Nephron progenitor cell (in vitro differentiated cells): ENCODE data around the gene IL6ST.
"Not testable (repeated sequence)": the region's sequence is repeated elsewhere in the genome, so short reads cannot be mapped to it uniquely, and the experiment has no call there.

Experiments used
- DNase-seq: peaks from one replicate; pipeline ENCODE4 v3.0.0; 2021
- H3K27ac Mint-ChIP-seq: 2 replicates; pipeline ENCODE4 v1.8.0; 2021; ENCODE audit warnings: mild to moderate bottlenecking, moderate library complexity, mixed read lengths
- H3K27me3 Mint-ChIP-seq: 2 replicates; pipeline ENCODE4 v1.8.0; 2021; ENCODE audit warnings: mild to moderate bottlenecking, low read depth, mixed read lengths; ENCODE audit not compliant: poor library complexity
- H3K36me3 Mint-ChIP-seq: 2 replicates; pipeline ENCODE4 v1.8.0; 2021; ENCODE audit warnings: low read depth, mixed read lengths
- H3K4me1 Mint-ChIP-seq: 2 replicates; pipeline ENCODE4 v1.8.0; 2021; ENCODE audit warnings: mixed read lengths
- H3K4me3 Mint-ChIP-seq: 2 replicates; pipeline ENCODE4 v1.8.0; 2021; ENCODE audit warnings: mild to moderate bottlenecking, moderate library complexity, mixed read lengths
- H3K9me3 Mint-ChIP-seq: 2 replicates; pipeline ENCODE4 v1.8.0; 2021; ENCODE audit warnings: mild to moderate bottlenecking, moderate library complexity, mixed read lengths
- TF ChIP-seq, protein P1 (sequence below): fragments of 200-600 bp; sonication (generic); IDR thresholded peaks from 2 replicates; pipeline ENCODE4 v1.5.0; 2021; ENCODE audit warnings: antibody characterized with exemption

The IL6ST gene

DNA sequence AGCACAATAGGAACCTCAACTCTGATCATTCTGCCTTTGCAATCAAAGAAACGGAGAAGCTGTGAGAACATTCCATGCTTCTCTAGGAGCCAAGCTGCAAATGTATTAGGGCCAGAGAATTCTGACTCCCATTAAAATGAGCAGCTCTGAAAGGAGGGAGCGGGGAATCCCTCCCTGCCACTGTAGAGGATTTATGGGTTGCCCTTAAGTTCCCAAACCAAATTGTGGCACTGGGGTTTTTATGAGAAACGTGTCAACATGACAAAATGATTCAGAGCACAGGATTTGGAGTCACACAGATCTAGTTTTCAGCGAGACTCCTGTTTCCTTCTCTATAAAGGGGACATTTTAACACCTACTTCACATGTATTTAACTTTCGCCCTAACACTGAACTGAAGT, 1.8 kb downstream of the IL6ST start:
- TF ChIP-seq, protein P1, sequence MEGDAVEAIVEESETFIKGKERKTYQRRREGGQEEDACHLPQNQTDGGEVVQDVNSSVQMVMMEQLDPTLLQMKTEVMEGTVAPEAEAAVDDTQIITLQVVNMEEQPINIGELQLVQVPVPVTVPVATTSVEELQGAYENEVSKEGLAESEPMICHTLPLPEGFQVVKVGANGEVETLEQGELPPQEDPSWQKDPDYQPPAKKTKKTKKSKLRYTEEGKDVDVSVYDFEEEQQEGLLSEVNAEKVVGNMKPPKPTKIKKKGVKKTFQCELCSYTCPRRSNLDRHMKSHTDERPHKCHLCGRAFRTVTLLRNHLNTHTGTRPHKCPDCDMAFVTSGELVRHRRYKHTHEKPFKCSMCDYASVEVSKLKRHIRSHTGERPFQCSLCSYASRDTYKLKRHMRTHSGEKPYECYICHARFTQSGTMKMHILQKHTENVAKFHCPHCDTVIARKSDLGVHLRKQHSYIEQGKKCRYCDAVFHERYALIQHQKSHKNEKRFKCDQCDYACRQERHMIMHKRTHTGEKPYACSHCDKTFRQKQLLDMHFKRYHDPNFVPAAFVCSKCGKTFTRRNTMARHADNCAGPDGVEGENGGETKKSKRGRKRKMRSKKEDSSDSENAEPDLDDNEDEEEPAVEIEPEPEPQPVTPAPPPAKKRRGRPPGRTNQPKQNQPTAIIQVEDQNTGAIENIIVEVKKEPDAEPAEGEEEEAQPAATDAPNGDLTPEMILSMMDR, result no peak
- Mint-ChIP-seq H3K36me3 (peaks cover 16% of the 10 kb centered on the region), H3K4me1 (peaks cover 60% of the 10 kb centered on the region), H3K4me3 (peak overlapping the region; percentile 96), H3K9me3 (no peaks in the 10 kb centered on the region), H3K27me3 (no peaks in the 10 kb centered on the region), H3K27ac (peak overlapping the region; percentile 27)
- DNase-seq, result peak; percentile 43

DNA sequence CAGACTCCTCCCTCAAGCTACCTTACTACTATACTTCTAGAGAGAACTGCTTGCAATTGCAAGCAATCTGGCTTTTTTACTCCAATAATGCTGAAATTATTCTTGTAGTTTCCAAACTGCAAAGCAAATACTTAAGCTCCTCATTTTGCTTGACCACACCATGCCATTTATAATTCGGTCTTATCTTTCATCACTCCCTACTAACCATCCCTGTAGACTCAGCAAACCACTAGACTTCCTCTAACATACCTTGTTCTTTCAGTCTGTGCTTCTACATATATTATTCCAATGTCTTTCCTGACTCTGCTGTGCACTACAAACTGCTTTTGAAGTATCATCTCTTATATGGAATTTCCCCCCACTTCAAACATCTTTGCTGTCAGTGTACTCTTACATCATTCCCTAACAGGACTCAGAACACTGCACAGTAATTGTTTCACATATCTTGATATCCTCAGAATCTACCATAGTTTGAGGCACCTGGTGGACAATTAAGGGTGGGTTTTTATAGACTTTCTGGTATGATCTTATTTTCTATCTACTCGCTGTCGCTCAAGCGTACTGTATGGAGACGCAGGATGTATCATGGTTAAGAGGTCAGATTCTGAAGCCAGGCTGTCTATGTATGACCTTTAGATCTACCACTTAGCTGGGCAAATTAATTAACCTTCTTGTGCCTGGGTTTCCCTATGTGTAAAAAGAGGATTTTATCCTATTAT, 2.8 kb downstream of the IL6ST start:
- H3K27ac Mint-ChIP-seq, result no peak overlapping the region
- H3K36me3 Mint-ChIP-seq, result peaks cover 24% of the 10 kb centered on the region
- H3K4me1 Mint-ChIP-seq, result peaks cover 58% of the 10 kb centered on the region
- DNase-seq, result no peak
- no peaks in the 10 kb centered on the region for H3K27me3 Mint-ChIP-seq
- H3K4me3 Mint-ChIP-seq, result peak overlapping the region; percentile 7
- TF ChIP-seq, protein P1, result no peak
- H3K9me3 Mint-ChIP-seq, result no peaks in the 10 kb centered on the region

DNA sequence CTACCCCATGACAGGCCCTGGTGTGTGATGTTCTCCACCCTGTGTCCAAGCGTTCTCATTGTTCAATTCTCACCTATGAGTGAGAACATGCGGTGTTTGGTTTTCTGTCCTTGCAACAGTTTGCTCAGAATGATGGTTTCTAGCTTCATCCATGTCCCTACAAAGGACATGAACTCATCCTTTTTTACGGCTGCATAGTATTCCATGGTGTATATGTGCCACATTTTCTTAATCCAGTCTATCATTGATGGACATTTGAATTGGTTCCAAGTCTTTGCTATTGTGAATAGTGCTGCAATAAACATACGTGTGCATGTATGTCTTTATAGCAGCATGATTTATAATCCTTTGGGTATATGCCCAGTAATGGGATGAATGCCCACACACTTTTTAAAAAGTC, 3.9 kb downstream of the IL6ST start:
- DNase-seq, H3K27ac Mint-ChIP-seq, H3K9me3 Mint-ChIP-seq, H3K4me3 Mint-ChIP-seq, H3K27me3 Mint-ChIP-seq: not testable (repeated sequence)
- Mint-ChIP-seq H3K4me1 (peaks cover 48% of the 10 kb centered on the region), H3K36me3 (peaks cover 34% of the 10 kb centered on the region)

DNA sequence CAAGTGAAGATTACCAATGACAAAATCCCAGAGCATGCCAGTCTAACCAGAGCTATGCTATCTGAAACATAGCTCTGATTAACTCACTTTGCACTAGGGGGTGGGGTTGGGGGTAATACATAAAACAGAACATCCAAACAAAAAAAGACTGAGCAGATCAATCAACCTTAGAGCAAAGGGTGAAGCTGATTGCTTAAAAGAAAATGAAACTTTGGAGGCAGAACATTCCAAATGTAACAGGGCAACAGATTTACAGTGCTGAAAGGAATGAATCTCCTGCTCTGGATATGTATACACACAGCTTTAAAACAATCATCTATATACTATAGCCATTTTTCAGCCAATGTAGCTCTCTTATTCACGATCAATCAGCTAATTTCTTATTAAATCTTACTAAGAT, 4.9 kb downstream of the IL6ST start:
- Mint-ChIP-seq H3K36me3 (peaks cover 34% of the 10 kb centered on the region), H3K4me1 (peaks cover 40% of the 10 kb centered on the region), H3K9me3 (no peaks in the 10 kb centered on the region), H3K4me3 (no peak overlapping the region), H3K27ac (no peak overlapping the region), H3K27me3 (no peaks in the 10 kb centered on the region)
- DNase-seq, result no peak
- TF ChIP-seq, protein P1, result no peak

DNA sequence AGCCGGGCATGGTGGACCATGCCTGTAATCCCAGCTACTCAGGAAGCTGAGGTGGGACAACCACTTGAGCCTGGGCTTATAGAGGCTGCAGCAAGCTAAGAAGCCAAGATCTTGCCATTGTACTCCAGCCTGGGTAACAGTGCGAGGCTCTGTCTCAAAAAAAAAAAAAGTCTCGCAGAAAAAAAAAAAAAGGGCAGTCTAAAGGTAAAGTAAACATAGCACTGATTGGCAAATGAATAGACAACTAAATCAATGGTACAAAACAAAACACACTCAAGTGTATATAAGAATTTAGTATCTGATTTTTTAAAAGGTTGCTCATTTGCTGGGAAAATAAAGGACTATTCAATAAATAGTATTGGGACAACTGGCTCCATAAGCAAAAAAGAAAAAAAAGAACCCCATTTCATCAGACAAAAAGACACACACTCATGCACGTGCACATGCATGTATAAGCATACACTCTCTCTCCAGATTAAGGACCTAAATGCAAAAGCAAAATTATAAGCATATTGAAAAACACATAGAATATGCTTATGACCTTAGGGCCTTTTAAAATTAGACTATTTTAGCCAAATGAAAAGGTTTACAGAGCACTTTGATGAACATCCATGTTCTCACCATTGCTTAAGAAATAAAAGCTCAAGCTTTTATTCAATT, 5.7 kb downstream of the IL6ST start:
- TF ChIP-seq, protein P1, result no peak
- Mint-ChIP-seq H3K36me3 (peaks cover 34% of the 10 kb centered on the region), H3K27ac (no peak overlapping the region), H3K27me3 (no peaks in the 10 kb centered on the region), H3K9me3 (no peaks in the 10 kb centered on the region), H3K4me1 (peaks cover 40% of the 10 kb centered on the region), H3K4me3 (no peak overlapping the region)
- no peak for DNase-seq

DNA sequence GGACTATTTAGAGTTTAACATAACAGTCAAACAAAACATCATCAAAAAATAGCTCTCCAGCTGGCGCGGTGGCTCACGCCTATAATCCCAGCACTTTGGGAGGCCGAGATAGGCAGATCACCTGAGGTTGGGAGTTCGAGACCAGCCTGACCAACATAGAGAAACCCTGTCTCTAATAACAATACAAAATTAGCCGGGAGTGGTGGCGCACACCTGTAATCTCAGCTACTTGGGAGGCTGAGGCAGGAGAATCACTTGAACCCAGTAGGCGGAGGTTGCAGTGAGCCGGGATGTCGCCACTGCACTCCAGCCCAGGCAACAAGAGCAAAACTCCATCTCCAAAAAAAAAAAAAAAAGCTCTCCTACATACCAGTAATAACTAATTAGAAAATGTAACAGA, 6.3 kb downstream of the IL6ST start:
- not testable (repeated sequence) for H3K4me3 Mint-ChIP-seq, H3K27ac Mint-ChIP-seq, H3K9me3 Mint-ChIP-seq, DNase-seq, H3K27me3 Mint-ChIP-seq
- peaks cover 34% of the 10 kb centered on the region for H3K36me3 Mint-ChIP-seq
- peaks cover 36% of the 10 kb centered on the region for H3K4me1 Mint-ChIP-seq

DNA sequence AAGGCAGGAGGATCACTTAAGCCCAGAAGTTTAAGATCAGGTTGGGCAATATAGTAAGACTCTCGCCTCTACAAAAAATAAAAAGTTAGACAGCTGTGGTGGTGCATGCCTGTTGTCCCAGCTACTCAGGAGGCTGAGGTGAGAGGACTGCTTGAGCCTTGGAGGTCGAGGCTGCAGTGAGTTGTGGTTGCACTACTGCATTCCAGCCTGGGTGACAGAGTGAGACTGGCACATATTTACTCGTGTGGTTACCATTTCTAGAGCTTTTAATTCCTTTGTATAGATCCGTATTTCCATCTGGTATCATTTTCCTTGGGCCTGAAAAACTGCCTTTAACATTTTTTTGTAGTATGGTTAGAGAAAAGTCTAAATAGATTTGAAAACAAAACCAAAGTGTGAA, 7.8 kb downstream of the IL6ST start:
- peaks cover 21% of the 10 kb centered on the region for H3K4me1 Mint-ChIP-seq
- H3K9me3 Mint-ChIP-seq, result no peaks in the 10 kb centered on the region
- H3K27ac Mint-ChIP-seq, result no peak overlapping the region

More for the DNA sequence above, 7.8 kb downstream of the IL6ST start:
- Mint-ChIP-seq H3K36me3 (peaks cover 33% of the 10 kb centered on the region), H3K27me3 (no peaks in the 10 kb centered on the region), H3K4me3 (no peak overlapping the region)
- TF ChIP-seq, protein P1, result no peak
- no peak for DNase-seq
